Endothelial cell of hepatic sinusoid (primary cell): ENCODE data around the gene UBE2F.

ENCODE experiments used
- in situ Hi-C: cut with HindIII; loops from 2 replicates; pipeline ENCODE4 v1.10.0; 2017; ENCODE audit warnings: low sequenced_read_pairs

UBE2F gene

GRCh38 chr2:237966565-237967462 is at the start of gene UBE2F:
Gene UBE2F (plus strand): TSS chr2:237967014. CDS start chr2:237973108, 6,094 bp downstream.
- in situ Hi-C loops = no loop called here

DNA sequence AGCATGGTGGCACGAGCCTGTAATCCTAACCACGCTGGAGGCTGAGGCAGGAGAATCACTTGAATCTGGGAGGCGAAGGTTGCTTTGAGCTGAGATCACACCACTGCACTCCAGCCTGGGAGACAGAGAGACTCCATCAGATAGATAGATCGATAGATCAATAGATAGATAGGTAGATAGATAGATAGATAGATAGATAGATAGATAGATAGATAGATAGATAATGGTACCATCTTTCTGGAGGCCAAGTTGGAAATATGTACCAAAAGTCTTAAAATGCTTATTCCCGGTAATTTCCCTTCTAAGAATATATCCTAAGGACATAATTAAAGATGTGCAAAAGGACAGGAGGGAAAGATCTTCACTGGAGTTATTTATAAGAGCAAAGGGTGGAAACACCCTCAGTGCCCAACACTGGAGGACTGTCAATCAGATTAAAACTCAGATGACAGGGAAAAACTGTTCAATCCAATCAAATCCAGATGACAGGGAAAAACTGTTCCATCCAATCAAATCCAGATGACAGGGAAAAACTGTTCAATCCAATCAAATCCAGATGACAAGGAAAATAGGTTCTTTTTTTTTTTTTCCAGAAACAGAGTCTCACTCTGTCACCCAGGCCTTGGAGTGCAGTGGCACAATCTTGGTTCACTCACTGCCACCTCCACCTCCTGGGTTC is 49.0 kb upstream of the UBE2F start:
- in situ Hi-C loops = no loop called here

DNA sequence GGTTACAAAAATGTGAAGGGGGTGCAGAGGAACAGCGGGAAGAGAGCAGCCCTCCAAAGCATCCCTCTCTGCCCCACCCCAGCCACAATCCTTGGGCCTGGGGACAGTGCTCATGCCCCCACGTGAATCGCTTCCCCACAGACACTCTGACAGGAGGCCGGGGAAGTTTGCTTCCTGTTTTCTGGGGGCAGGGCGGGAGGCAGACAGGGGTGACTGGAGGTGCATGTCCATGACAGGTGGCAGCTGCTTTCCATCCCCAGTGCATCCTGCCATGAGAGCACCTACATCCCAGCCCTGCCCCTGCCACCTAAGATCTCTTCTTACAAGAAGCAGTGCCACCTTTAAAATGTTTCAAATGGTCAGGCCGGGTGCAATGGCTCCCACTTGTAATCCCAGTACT is 47.2 kb upstream of the UBE2F start:
- in situ Hi-C loops = no loop called here

DNA sequence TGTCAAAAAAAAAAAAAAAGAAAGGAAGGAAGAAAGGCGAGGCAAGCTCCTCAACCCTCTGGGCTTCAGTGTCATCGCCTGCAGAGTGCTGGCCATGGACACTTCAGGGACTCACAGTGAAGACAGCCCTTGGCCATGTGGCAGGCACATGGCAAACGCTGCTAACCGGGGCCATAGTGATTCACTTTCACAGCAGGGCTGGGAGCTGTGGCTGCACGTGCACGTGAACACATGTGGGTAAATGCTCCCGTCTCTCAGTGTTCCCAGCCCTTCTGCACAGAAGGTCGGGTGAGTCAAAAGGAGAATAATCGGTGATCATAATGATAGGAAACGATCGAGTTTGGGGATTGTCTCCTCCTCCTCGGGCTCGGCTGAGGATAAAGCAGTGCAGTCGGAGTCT is 46.1 kb upstream of the UBE2F start:
- in situ Hi-C loops = no loop called here

DNA sequence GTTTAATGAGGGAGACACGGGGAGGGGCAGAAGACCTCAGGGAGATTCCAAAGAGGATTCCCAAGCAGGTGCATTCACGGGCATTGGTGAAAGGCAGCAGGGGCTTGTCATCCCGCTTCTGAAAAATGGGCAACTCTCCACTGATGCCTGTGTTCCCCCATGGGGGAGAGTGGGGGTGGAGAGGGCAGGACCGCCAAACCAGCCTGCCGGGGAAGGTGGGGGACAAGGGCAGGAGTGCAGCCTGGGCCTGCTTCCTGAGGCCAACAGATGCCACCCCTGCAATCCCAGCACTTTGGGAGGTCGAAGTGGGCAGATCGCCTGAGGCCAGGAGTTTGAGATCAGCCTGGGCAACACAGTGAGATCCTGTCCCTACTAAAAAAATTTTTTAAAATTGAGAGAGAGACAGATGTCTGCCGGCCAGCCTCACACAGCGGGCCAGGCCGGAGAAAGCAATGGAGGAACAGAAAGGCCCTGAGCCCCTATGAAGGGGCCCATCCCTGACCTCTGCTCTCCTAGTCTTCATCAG is 44.8 kb upstream of the UBE2F start:
- in situ Hi-C loops = no loop called here

GRCh38 chr2:237922641-237923361 is 44.0 kb upstream of the UBE2F start:
- in situ Hi-C loops = no loop called here

DNA sequence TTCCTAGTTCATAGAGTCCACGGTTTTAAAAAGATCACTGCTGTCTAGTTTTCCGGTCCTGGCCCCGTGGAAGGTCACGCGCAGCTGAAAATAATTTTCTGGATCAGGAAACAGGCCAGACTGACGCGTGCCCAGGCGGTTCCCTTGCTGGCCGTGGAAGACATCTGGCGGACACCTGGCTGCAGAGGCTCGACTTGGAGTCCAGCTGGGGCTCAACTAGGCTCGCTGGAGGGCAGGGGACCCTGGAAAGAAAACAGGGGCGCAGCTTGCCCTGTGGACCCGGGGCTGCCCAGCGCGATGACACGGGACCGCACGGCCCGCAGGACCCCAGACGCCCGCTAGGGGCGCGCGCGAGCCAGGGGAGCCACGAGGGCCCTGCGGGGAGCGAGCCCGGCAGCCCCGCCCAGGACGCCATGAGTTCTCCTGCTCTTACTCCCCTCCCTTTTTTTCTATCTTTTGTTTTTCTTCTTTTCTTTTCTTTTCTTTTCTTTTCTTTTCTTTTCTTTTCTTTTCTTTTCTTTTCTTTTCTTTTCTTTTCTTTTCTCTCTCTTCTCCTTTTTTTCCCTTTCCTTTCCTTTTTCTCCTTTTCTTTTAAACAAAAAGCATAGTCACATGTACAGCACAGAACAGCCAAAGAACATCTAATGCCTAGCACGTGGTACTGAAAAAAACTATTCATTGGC is 43.2 kb upstream of the UBE2F start:
- in situ Hi-C loops = no loop called here

DNA sequence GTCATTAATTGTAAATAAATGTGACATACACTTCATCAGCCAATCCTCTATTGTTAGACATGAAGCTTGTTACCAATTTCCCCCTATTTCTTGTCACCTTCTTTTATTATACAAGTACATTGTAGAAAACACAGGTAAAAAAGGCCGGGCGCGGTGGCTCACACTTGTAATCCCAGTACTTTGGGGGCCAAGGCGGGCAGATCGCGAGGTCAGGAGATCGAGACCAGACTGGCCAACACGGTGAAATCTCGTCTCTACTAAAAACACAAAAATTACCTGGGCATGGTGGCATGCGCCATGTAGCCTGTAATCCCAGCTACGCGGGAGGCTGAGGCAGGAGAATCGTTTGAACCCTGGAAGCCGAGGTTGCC is 42.7 kb upstream of the UBE2F start:
- in situ Hi-C loops = no loop called here

GRCh38 chr2:237927135-237927534 is 39.7 kb upstream of the UBE2F start:
- in situ Hi-C loops = no loop called here

- in situ Hi-C loops = no loop called here
These were observed 38.8 kb upstream of the UBE2F start for GRCh38 chr2:237927986-237928385.

GRCh38 chr2:237929979-237930378 is 36.8 kb upstream of the UBE2F start:
- in situ Hi-C loops = no loop called here

DNA sequence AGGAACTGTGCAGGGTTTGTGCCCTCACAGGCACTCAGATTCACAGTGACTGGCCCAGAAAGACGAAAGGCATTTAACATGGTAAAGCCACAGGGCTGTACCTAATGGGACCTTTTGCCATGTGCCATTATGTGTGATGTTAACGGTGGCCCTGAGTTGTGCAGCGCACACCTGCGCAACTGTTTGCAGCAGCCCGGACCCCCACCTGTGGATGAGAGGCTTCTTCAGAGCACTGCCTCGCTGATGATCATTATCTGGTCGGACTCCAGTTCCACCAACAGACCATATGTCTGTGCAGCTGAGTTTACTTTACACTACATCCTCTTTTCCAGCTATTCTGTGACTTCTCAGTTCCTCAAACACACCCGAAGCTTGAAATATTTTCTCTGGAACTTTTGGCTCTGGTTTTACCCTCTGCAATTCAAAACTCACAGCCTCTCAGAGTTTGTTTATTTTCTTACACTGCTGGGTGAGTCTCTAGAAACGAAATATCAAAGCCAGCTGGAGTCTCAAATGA is 35.6 kb upstream of the UBE2F start:
- in situ Hi-C loops = no loop called here

DNA sequence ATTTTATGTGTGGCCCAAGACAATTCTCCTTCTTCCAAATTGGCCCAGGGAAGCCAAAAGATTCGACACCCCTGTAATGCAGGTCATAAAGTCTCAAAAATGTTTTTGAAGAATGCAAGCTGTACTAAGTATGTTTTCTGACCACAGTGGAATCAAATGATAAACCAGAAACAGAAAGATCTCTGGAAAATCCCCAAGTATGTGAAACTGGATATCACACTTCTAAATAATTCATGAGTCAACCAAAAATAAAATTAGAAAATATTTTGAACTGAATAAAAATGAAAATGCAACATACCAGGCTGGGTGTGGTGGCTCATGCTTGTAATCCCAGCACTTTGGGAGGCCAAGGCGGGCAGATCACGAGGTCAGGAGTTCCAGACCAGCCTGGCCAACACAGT is 34.1 kb upstream of the UBE2F start:
- in situ Hi-C loops = no loop called here

DNA sequence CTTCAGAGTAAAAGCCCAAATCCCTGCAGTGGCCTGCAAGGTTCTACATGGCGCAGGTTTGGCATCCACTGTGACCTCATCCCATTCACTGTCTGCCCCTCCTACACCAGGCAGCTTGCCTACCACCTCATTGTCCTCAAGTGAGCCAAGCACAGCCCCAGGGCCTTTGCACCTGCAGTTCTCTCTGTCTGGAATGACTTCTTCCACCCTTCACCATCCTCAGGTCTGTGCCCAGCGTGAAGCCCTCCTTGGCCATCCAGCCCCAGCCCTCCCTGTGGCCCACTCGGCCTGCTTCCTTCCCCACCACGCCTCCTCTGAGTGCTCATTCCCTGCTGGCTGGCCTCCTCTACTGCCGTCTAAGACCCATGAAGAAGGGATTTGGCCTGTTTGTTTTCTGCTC is 32.6 kb upstream of the UBE2F start:
- in situ Hi-C loops = no loop called here

GRCh38 chr2:237935740-237936452 is 30.9 kb upstream of the UBE2F start:
- in situ Hi-C loops = no loop called here

GRCh38 chr2:237939251-237939650 is 27.6 kb upstream of the UBE2F start:
- in situ Hi-C loops = no loop called here

- in situ Hi-C loops = no loop called here
These were observed 26.0 kb upstream of the UBE2F start for GRCh38 chr2:237940828-237941227.

- in situ Hi-C loops = no loop called here
These were observed 25.6 kb upstream of the UBE2F start for GRCh38 chr2:237941239-237941638.

GRCh38 chr2:237942513-237942899 is 24.3 kb upstream of the UBE2F start:
- in situ Hi-C loops = no loop called here
